Stimulated activated CD4-positive, alpha-beta T cell treated with anti-CD3 and anti-CD28 coated beads, Interleukin-15, amount 100 ng/mL, for 24 hours (primary cell): ENCODE data around the gene FOSL2.
"Not testable (repeated sequence)": the region's sequence is repeated elsewhere in the genome, so short reads cannot be mapped to it uniquely, and the experiment has no call there.

Source experiments
- DNase-seq: peaks from one replicate; pipeline ENCODE4 v3.0.0-alpha.2; 2020

The FOSL2 gene

GRCh38 chr2:28357948-28358667, 34.5 kb upstream of the FOSL2 start:
- DNase-seq: no peak

GRCh38 chr2:28358668-28359201, 33.9 kb upstream of the FOSL2 start:
- peak; percentile 30 for DNase-seq

- DNase-seq: peak; percentile 85
These were observed 33.2 kb upstream of the FOSL2 start for GRCh38 chr2:28359222-28360057.

GRCh38 chr2:28360058-28360717, 32.5 kb upstream of the FOSL2 start:
- DNase-seq: no peak

GRCh38 chr2:28360718-28361293, 31.9 kb upstream of the FOSL2 start:
- peak; percentile 38 for DNase-seq

- no peak for DNase-seq
These were observed 30.5 kb upstream of the FOSL2 start for GRCh38 chr2:28361991-28362710.

GRCh38 chr2:28362991-28363521, 29.6 kb upstream of the FOSL2 start:
- DNase-seq: no peak

GRCh38 chr2:28363686-28364280, 28.9 kb upstream of the FOSL2 start:
- DNase-seq: no peak

- DNase-seq: no peak
These were observed 28.0 kb upstream of the FOSL2 start for GRCh38 chr2:28364610-28365009.

- DNase-seq: no peak
These were observed 27.5 kb upstream of the FOSL2 start for GRCh38 chr2:28365158-28365557.

- DNase-seq: no peak
These were observed 26.5 kb upstream of the FOSL2 start for GRCh38 chr2:28366149-28366495.

- DNase-seq: peak; percentile 69
These were observed 26.0 kb upstream of the FOSL2 start for GRCh38 chr2:28366496-28367282.

- DNase-seq: no peak
These were observed 24.8 kb upstream of the FOSL2 start for GRCh38 chr2:28367667-28368356.

GRCh38 chr2:28368357-28368798, 24.3 kb upstream of the FOSL2 start:
- DNase-seq: no peak

GRCh38 chr2:28369358-28369757, 23.3 kb upstream of the FOSL2 start:
- no peak for DNase-seq

- DNase-seq: no peak
These were observed 22.3 kb upstream of the FOSL2 start for GRCh38 chr2:28370354-28370753.

- not testable (repeated sequence) for DNase-seq
These were observed 20.9 kb upstream of the FOSL2 start for GRCh38 chr2:28371728-28372127.

GRCh38 chr2:28373854-28374253, 18.8 kb upstream of the FOSL2 start:
- DNase-seq: no peak

- no peak for DNase-seq
These were observed 18.3 kb upstream of the FOSL2 start for GRCh38 chr2:28374331-28374730.

GRCh38 chr2:28375236-28375635, 17.4 kb upstream of the FOSL2 start:
- no peak for DNase-seq
